Ramos (cell line): ENCODE measurements around the gene GPRIN3.
"Not testable (repeated sequence)": the region's sequence is repeated elsewhere in the genome, so short reads cannot be mapped to it uniquely, and the experiment has no call there.

ENCODE experiments used
- in situ Hi-C: fragments of 300-500 bp; cut with MboI; formaldehyde crosslinking; loops from one replicate; pipeline ENCODE4 v1.14.3; 2022; ENCODE audit warnings: low sequenced_read_pairs; ENCODE audit not compliant: unreplicated experiment

GPRIN3 gene

GRCh38 chr4:89242216-89242615, 65.4 kb downstream of the GPRIN3 start:
- in situ Hi-C loops = loop anchor here (25.0 kb wide), 1 partner anchor 670 kb away; no protein-coding TSS in a partner anchor

DNA sequence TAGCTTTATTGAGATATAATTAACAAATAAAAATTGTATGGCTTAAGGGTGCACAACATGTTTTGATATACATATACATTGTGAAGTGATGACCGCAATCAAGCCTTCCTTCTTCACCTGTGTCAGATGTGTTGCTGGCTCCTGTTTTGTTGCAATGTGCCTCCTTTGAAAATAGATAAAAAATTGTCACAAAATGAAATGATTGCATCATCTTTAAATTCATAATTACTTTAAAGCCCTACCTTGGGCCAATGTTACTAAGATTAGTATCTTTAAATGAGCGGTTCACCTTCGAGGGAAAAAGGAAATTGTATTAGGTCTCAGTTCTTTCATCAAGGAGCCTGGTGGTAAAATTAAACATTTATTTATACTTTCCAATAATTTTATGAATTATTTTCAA, 77.3 kb downstream of the GPRIN3 start:
- in situ Hi-C loops = loop anchor here (5.0 to 25.0 kb wide), 2 partner anchors 202 to 682 kb away; no protein-coding TSS in a partner anchor

- in situ Hi-C loops = loop anchor here (25.0 kb wide), 1 partner anchor 685 kb away; no protein-coding TSS in a partner anchor
Measured at GRCh38 chr4:89226665-89227574, 80.7 kb downstream of the GPRIN3 start.

DNA sequence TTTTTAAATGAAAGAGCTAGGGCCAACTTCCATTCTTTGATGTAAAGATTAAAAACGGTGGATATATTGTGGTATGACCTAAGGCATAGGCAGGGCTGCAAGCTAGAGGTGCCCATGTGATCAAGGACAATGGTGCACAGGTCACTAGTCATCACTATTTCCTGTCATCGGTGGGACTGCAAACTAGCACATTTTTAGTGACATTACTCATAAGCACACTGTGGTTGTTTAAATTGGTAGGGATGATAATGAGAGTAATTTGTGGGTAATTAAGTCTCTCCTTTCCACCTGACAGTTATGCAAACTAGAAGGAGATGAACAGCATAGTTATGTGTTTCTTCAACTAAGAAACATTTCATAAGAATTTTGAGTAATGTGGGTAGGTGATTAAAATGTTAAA, 85.4 kb downstream of the GPRIN3 start:
- in situ Hi-C loops = no loop called here

DNA sequence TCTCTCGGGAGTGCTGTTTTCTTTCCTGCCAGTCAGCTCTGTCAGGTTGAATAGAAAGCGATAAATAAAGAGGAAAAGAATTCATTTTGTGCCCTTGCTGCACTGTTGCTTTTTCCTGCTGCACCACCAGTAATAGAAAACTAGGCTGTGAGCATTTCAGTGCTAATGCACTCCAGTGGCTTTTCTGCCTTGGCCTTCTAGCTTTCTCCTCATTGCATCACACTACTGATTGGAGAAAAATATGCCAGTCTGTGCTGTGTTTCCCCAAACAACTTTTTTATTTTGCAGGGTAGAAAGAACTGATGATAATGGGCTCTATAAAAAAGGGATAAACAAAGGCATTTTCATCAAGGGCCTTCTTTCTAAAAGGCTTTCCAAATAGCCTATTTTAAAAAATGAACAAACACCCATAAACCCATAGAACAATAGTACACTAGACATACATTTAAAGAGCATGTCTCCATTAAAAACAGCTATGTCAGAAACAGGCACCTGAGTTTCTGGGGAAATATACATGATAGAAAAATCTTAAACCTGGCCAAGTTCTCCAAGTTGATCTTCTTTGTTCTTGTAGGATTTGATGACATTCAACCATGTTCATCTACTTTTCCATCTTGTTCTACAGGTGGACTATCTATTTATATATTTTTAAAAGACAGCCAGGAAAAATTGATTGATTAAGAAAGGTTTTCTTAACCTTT, 86.3 kb downstream of the GPRIN3 start:
- in situ Hi-C loops = no loop called here

GRCh38 chr4:89218587-89218986, 89.0 kb downstream of the GPRIN3 start:
- in situ Hi-C loops = no loop called here

- in situ Hi-C loops = no loop called here
Measured at GRCh38 chr4:89217604-89218003, 90.0 kb downstream of the GPRIN3 start.

DNA sequence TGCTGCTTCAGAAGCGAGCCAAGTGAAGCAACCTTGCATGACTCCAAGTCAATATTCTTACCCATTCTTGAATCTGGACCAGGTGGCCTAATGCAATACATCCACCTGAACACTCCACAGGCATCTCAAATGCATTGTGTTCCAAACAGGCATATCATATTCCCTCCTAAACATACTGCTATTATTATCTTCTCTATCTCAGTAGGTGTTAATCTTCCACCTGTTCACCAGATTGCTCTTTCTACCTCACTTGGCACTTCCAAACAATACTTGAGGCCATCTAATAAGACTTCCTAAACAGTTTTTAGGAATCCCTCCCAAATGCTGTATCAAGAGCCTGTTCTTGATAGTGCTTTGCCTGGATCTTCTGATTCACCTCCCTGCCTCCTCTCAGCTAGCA, 90.7 kb downstream of the GPRIN3 start:
- in situ Hi-C loops = no loop called here

DNA sequence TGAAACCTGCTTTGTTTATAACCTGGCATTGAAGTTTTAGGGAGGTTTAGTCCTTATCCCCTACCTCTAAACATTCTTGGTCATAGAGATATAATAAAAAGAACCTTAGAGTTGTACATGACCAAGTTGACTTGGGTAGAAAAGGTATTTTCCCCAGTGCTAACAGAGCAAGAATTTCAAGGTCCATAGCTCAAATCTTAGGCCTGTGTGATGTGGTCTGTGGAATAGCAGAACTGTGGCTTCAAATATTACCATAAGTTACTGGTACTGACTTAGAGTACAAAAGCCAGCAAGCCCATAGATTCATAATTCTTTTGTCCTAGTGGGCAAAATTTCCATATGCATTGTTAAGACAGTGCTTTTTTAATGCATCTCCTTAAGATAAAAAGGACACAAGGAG, 91.2 kb downstream of the GPRIN3 start:
- in situ Hi-C loops = no loop called here

DNA sequence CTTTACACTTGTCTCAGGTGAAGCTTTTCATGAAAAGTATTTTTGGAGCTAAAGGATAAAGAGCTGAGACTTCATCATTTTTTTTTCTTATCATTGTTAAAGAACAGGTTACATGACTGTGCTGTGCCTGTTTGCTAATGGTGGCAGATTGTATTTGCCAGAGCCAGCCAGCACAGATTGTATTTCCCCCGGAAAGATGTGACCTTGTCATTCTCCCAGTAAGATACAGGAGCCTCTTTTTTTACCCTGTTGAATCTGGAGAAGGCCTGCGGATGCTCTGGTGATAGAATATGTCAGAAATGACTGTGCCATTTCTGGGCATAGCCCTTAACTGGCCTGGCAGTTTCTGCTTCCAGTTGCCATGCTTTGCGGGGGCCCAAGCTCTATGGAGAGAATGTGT, 91.9 kb downstream of the GPRIN3 start:
- in situ Hi-C loops = no loop called here

- in situ Hi-C loops = no loop called here
Measured at GRCh38 chr4:89214308-89214707, 93.3 kb downstream of the GPRIN3 start.

DNA sequence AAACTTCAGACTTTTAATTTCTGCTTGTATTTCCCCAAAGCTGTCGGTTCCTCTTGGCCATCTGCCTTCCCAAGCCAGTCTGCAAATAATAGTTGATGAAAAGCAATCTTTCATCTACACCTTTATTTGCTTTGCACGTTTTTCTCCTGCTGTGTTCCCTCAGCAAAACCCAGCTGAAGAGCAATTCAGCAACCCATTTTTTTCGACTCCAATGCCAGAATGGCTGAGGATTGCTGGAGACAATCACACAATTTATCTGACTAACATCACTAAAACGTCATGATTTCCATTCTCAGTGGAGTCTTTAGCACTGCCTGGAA, 94.3 kb downstream of the GPRIN3 start:
- in situ Hi-C loops = no loop called here

DNA sequence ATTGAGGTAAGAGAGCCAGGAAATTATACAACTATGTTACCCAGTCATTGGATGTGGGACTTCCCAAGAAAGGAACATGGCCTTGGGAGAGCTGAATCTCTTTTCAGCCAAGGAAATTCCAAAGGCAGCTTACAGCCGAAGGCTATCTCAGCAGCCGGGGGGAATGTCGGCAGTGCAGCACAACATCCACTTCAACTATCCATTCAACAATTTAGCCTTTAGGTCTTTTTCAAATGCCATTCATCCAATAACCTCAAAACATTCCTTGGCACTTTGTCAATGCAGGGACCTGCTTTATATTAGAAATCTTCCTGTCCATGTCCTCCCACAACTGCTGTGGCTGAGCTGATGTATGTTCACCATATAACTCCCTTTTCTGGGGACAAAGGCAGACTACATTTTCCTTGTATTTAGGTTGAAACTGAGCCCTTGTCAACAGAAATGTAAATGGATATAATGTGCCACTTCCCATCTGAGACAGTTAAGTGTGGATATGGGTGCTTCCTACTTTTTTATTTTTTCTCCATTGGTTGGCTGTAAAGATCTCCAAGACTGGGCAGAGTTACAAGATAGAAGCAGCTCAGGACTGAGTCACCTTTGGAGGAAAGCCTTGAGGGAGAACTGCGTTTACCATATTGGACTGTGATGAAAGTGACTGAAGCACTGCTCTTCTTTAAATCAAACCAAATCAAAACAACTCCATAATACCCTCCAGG, 94.8 kb downstream of the GPRIN3 start:
- in situ Hi-C loops = no loop called here

DNA sequence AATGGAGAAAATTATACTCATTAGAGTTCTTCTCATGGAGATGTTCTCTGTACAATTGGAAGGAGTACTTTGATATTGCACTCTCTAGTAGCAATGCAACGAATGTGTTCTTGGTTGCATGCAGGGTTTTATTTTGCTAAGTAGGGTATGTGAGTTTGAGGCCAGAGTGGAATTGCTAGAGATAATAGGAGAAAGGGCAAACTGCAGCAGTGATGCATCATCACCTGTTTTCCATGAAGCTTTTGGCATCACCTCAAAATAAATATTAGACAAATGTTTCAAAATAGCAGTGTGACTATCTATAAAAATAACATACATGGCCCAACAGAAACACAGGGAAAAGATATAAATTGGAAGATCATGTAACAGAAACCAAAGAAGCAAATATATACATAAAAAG, 103.0 kb downstream of the GPRIN3 start:
- in situ Hi-C loops = no loop called here

- in situ Hi-C loops = no loop called here
Measured at GRCh38 chr4:89203902-89204301, 103.7 kb downstream of the GPRIN3 start.

GRCh38 chr4:89199394-89199793, 108.2 kb downstream of the GPRIN3 start:
- in situ Hi-C loops = not testable (repeated sequence)

- in situ Hi-C loops = no loop called here
Measured at GRCh38 chr4:89197920-89198319, 109.7 kb downstream of the GPRIN3 start.

GRCh38 chr4:89196745-89197144, 110.9 kb downstream of the GPRIN3 start:
- in situ Hi-C loops = no loop called here

GRCh38 chr4:89196056-89196674, 111.4 kb downstream of the GPRIN3 start:
- in situ Hi-C loops = no loop called here

- in situ Hi-C loops = no loop called here
Measured at GRCh38 chr4:89193843-89194242, 113.8 kb downstream of the GPRIN3 start.
